Measurements from ENCODE around the gene MT1A. TPM values are rescaled to one million over a fixed set of nuclear protein-coding genes. Genes with fewer than 3 reads are reported as not detected.

Gene MT1A
- polyA plus RNA-seq, 1 of the 3 experiments (the other 2 are of a cell fraction): 5.4 TPM

DNA sequence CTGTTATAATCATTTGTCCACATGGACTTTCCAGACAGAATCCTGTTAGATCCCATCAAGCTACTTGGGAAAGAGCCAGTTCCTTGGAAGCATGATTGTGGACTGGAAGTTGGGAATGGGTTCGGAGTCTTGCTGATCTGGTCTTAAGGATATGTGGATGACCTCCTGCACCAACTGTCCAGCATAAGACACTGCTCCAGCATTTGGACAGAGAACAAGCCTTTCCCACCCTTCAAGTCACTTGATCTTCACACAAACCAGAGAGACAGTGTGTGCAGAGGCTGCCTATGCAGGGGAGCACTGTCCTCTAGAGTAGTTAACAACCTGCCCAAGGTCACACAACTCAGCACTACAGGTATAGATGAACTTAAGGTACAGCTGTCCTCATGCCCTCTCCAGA lies 7.4 kb downstream of the MT1A start:
- Histone ChIP-seq H3K4me1 (ENCODE audit: control insufficient read depth in 1 of 2, insufficient read depth in 2 of 2, low read depth in 1 of 2, low read length in 1 of 2) (peaks cover 0 to 7% of the 10 kb centered on the region in 2 experiments; a peak in 2 of 4 replicates), H3K9me3 (no peaks in the 10 kb centered on the region), H3K4me3 (ENCODE audit: low read depth in 2 of 2, low read length in 1 of 2) (no peak overlapping the region), H3K27me3 (ENCODE audit: insufficient read depth) (0 out of 2 replicates have a peak, but pooled peaks cover 19% of the 10 kb centered on the region), H3K4me2 (no peak overlapping the region), H4K20me1 (ENCODE audit: insufficient read depth) (no peaks in the 10 kb centered on the region), H3K36me3 (replicated peaks in 1 of 2; ENCODE audit: control insufficient read depth in 1 of 2, insufficient read depth in 2 of 2, low read length in 1 of 2) (no peaks in the 10 kb centered on the region), H3K9me2 (no peaks in the 10 kb centered on the region), H3F3A (replicated peaks; ENCODE audit: insufficient read depth) (no peaks in the 10 kb centered on the region), H3K27ac (ENCODE audit: low read depth in 2 of 2, low read length in 1 of 2) (no peak overlapping the region), H3K79me2 (ENCODE audit: insufficient read depth) (no peaks in the 10 kb centered on the region), H2AFZ (ENCODE audit: low read depth) (no peak overlapping the region), H3K9ac (no peak overlapping the region)
- WGBS (ENCODE audit: low lambda C conversion rate): 0% methylated on average over 1 of the region's 1 CpG
- TF ChIP-seq, protein P1, sequence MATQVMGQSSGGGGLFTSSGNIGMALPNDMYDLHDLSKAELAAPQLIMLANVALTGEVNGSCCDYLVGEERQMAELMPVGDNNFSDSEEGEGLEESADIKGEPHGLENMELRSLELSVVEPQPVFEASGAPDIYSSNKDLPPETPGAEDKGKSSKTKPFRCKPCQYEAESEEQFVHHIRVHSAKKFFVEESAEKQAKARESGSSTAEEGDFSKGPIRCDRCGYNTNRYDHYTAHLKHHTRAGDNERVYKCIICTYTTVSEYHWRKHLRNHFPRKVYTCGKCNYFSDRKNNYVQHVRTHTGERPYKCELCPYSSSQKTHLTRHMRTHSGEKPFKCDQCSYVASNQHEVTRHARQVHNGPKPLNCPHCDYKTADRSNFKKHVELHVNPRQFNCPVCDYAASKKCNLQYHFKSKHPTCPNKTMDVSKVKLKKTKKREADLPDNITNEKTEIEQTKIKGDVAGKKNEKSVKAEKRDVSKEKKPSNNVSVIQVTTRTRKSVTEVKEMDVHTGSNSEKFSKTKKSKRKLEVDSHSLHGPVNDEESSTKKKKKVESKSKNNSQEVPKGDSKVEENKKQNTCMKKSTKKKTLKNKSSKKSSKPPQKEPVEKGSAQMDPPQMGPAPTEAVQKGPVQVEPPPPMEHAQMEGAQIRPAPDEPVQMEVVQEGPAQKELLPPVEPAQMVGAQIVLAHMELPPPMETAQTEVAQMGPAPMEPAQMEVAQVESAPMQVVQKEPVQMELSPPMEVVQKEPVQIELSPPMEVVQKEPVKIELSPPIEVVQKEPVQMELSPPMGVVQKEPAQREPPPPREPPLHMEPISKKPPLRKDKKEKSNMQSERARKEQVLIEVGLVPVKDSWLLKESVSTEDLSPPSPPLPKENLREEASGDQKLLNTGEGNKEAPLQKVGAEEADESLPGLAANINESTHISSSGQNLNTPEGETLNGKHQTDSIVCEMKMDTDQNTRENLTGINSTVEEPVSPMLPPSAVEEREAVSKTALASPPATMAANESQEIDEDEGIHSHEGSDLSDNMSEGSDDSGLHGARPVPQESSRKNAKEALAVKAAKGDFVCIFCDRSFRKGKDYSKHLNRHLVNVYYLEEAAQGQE (IDR thresholded peaks at IDR 0.05; ENCODE audit: low read depth, low read length): peak; percentile 82
- no peak for TF ChIP-seq GATA2 (CRISPR knock-in tag; IDR thresholded peaks at IDR 0.05)
- POLR2A ChIA-PET: no interaction called here
- CTCF ChIA-PET: no interaction called here
- no peak for DNase-seq

GRCh38 chr16:56647641-56648431 lies 9.4 kb downstream of the MT1A start:
- ChIA-PET POLR2A (no interaction called here), CTCF (no interaction called here)
- no peak overlapping the region for H3K4me3 ChIP-seq (ENCODE audit: low read depth in 2 of 2, low read length in 1 of 2)
- TF ChIP-seq USF2 (IDR thresholded peaks at IDR 0.05; ENCODE audit: borderline replicate concordance, low read depth, low read length) (no peak), RFX5 (IDR thresholded peaks at IDR 0.05; ENCODE audit: low read length) (no peak)
- H4K20me1 ChIP-seq (ENCODE audit: insufficient read depth): no peaks in the 10 kb centered on the region
- no peaks in the 10 kb centered on the region for H3K9me2 ChIP-seq
- no peak for DNase-seq
- 0 out of 2 replicates have a peak, but pooled peaks cover 19% of the 10 kb centered on the region for H3K27me3 ChIP-seq (ENCODE audit: insufficient read depth)
- no peaks in the 10 kb centered on the region for H3K36me3 ChIP-seq (replicated peaks in 1 of 2; ENCODE audit: control insufficient read depth in 1 of 2, insufficient read depth in 2 of 2, low read length in 1 of 2)
- H3F3A ChIP-seq (replicated peaks; ENCODE audit: insufficient read depth): no peaks in the 10 kb centered on the region
- no peaks in the 10 kb centered on the region for H3K9me3 ChIP-seq
- no peak overlapping the region for H3K9ac ChIP-seq
- H3K4me1 ChIP-seq (ENCODE audit: control insufficient read depth in 1 of 2, insufficient read depth in 2 of 2, low read depth in 1 of 2, low read length in 1 of 2): peaks cover 0 to 7% of the 10 kb centered on the region in 2 experiments; a peak in 2 of 4 replicates
- H3K4me2 ChIP-seq: no peak overlapping the region
- H2AFZ ChIP-seq (ENCODE audit: low read depth): no peak overlapping the region
- no peak overlapping the region for H3K27ac ChIP-seq (ENCODE audit: low read depth in 2 of 2, low read length in 1 of 2)
- H3K79me2 ChIP-seq (ENCODE audit: insufficient read depth): no peaks in the 10 kb centered on the region
- 74% methylated on average over 11 of the region's 33 CpGs for WGBS (ENCODE audit: low lambda C conversion rate)

All from SK-N-SH (cell line).